NCI-H1417 treated with DMSO at 0.1 percent for 48 hours (cell line): ENCODE results near the gene NAP1L1.

Experiments used
- DNase-seq: peaks from one replicate; lab custom pipeline; 2025; lab: John Stamatoyannopoulos, UW

The NAP1L1 gene

GRCh38 chr12:76083904-76084862 is at the start of gene NAP1L1:
NAP1L1 (minus strand) TSS chr12:76084685; CDS start chr12:76074219, 10,466 bp downstream.
- DNase-seq: peak; percentile 96

DNA sequence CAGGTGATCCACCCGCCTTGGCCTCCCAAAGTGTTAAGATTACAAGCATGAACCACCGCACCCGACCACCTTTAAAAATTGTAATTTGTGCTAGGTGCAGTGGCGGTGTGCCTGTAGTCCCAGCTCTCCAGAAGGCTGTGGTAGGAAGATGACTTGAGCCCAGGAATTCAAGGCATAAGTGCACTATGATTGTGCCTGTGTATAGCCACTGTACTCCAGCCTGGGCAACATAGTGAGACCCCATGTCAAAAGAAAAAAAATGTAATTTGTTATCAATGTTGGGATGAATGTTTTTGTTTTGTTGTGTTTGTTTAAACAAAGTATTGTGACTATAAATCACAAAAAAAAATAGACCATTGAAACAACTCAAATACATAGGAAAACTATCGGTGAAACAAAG is 43.1 kb upstream of the NAP1L1 start:
- no peak for DNase-seq

GRCh38 chr12:76124456-76124855 is 40.0 kb upstream of the NAP1L1 start:
- no peak for DNase-seq

DNA sequence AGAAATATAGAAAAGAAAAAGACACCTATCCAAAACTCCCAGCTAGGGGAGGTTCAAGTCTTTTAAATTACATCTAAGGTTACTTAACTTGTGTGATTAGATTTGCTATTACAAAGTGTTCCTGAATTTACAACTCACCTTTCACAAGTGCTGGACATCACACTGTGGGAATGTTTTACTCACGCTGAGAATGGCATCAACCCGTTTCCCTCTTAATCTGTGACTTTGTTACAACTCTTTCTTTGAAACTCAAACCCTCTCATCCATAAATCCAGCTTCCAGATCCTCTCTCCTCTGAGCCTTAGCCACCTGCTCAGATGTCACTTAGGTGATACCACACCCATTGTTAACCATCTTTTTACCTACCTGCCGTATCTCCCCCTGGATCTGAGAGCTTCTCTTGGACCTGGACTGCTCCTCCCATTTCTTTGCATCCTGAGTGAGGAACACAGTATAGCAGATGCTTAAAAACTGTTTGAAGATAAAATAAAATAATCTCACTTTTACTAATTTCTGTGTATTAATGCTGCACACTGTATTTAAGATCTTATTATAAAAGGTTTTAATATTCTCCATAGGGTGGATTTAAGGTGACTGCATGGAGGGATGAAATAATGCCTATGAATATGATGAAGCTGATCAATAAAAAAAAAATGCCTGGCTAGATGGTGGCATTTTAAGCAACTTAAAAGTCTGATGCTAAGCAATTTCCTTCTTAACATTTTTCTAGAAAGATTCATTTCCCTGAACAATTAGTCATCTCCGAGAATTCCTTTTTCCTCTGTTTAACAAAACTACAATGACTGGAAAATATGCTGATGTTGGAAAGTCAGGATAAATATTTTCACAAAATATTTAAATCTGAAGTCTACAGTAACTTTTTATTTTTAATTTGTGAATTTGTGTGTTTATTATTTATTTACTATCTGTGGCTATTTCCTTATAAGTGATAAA is 39.1 kb upstream of the NAP1L1 start:
- DNase-seq: no peak

GRCh38 chr12:76119887-76120286 is 35.4 kb upstream of the NAP1L1 start:
- no peak for DNase-seq

- no peak for DNase-seq
Observed at GRCh38 chr12:76117751-76118150, 33.3 kb upstream of the NAP1L1 start.

GRCh38 chr12:76117067-76117691 is 32.7 kb upstream of the NAP1L1 start:
- DNase-seq: no peak

DNA sequence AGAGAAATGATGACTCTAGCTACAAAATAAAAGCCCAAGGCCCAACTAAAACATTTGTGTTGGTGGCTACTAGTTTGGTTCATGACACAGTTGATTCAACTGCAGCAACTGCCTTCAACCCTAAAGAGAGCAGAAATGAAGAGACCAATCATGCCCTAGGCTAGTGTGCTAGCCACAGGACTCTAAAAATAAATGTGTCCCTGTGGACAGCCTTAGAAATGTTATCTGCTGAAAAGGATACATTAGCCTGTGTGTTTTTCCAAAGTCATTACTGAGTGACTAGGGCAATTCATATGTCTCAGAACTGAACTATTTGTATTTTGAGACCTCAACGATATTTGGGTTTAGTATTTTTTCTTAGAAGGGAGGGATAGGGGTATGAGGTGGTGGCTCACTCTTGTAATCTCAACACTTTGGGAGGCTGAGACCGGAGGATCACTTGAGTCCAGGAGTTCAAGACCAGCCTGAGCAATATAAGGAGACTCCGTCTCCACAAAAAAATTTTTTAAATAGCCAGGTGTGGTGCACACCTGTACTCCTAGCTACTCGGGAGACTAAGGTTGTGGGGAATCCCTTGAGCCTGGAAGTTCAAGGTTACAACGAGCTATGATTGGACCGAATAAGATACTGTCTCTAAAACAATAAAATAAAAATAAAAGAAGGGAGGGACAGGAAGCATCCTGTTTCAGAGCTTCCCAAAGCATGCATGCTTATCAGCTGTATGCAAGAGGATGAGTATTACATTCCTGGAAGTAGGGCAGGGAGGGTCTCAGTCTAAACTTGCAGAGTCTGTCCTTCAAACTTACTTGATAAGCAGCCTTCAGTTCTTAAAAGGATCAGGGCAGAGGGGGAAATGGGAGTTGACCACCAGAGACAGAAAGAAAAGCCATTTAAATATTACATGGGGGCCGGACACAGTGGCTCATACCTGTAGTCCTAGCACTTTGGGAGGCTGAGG is 29.6 kb upstream of the NAP1L1 start:
- no peak for DNase-seq

DNA sequence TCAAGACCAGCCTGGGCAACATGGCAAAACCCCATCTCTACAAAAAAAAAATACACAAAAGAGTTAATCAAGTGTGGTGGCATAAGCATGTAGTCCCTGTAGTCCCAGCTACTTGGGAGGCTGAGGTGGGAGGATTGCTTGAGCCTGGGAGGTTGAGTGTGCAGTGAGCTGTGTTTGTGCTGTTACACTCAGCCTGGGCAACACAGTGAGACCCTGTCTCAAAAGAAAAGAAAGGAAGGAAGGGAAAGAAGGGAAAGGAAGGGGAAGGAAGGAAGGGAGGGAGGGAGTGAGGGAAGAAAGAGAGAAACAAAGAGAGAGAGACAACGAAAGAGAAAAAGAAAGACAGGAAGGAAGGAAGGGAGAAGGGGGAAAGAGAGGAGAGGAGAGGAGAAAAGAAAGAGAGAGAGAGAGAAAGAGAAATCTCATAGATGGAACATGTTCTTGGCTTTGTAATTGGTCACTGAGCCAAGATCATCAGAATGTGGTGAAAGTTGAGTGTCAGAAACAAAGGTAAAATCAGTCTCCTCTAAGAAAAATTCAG is 26.8 kb upstream of the NAP1L1 start:
- no peak for DNase-seq

- no peak for DNase-seq
Observed at GRCh38 chr12:76109879-76110278, 25.4 kb upstream of the NAP1L1 start.

- DNase-seq: no peak
Observed at GRCh38 chr12:76108356-76108755, 23.9 kb upstream of the NAP1L1 start.

- DNase-seq: no peak
Observed at GRCh38 chr12:76106631-76107030, 22.1 kb upstream of the NAP1L1 start.

DNA sequence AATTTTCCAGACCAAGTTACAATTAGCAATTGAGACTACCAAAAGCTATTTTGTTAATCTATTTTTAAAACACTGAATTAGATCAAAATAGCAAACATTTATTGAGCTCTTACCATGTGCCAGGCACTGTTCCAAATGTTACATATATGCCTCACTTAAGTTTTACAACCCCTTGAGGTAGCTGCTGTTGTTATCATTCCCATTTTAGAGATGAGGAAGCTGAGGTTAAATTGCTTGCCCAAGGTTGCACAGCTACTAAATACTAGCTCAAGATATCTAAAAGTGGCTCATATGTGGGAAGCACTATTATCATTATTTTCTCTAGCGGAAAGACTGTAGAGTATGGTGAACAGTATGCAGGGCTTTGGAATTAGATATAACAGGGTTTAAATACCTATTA is 19.5 kb upstream of the NAP1L1 start:
- no peak for DNase-seq

DNA sequence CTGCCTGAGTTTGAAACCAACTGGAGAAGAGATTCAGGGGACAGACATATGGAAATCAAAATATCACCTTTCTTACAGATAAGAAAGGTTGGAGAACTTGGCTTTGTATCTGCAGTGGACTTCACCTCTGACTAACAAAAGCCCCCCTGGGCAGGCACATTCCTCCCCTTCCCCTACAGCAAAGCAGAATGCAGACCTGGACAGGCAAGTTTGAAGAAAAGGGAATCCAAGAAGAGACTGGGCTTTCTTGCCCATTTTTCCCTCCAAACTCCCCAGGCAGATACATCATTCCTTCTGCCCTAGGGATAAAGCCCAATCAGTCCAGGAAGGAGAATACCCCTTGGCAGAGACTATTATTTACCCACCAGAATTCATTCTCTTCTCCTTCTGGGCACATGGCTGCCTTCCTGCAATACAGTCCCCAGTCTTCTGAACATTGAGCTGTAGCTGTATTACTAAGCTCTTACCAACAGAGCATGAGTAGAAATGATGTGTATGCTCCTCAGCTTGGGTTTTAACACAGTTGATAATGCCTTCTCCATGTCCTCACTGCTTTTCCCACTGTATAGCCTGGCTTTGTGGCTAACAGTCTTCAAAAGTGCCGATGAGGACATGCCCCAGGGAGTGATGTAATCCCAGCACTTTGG is 17.4 kb upstream of the NAP1L1 start:
- DNase-seq: no peak

DNA sequence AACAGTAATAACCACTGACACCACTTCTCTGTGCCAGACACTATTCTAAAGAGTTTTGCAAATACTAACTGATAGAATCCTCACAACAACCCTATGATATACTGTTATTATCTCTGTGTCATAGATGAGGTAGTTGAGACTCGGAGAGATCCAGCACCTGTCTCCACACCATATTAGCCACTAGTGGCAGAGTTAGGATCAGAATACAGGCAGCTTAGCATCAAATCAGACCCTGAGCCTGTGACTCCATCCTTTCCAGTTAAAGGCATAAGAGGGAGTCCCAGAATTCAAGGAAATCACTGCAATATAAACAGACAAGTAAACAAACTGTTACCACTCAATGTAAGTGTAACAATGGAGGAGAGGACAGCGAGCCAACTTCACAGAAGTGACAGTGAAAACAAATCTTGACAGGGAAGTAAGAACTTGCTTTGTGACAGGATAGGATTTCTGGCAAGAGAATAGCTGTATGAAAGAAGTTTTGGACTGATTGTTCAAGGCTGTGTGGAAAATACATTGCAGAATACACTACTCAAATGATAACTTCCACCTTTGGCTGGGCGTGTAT is 11.7 kb upstream of the NAP1L1 start:
- no peak for DNase-seq

DNA sequence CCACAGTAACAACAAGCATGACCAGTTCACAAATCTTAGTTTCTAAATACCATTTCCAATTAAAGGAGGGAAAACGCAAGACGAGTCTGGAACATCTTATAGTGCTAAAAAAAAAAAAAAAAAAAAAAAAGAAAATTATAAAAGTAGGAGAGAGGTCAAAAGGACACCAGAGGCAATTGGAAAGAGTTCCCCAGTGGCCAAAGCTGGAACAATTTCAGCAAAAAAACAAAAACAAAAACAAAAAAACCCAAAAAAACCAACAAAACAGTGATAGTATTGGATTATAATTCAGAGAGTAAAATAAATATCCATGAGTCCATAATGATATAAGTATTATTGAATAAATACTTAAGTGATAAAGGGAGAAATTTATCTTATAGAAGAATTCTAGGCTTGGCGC is 10.3 kb upstream of the NAP1L1 start:
- DNase-seq: no peak

DNA sequence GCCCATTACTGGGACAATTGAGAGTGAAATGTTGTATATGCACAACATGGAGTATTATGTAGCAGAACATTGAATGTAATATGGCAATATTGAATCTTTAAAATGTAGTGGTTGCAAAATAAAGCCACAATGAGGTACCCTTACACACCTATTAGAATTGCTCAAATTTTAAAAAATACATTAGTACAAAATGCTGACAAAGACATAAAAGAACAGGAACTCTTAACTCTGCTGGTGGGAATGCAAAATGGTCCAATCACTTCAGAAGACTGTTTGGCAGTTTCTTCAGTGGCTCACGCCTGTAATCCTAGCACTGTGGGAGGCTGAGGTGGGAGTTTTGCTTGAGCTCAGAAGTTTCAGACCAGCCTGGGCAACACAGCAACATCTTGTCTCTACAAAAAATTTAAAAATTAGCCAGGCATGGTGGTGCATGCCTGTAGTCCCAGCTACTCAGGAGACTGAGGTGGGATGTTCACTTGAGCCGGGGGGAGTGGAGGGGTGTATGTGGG is 6.8 kb upstream of the NAP1L1 start:
- DNase-seq: no peak

DNA sequence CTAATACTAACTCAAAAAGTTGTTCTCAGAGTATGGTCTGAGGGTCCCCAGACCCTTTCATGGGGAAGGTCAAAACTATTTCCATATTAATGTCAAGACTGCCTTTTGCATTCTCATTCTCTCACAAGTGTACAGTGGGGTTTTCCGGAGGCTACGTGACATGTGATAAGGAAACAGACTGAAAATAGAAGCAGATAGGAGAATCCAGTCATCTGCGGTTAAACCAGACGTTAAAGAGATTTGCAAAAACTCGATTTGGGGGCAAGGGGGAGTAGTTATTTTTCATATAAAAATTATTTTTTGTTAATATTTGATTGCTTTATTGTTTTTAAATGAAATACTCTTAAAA is 1.0 kb upstream of the NAP1L1 start:
- no peak for DNase-seq

GRCh38 chr12:76084863-76085519 is 506 bp upstream of the NAP1L1 start:
- DNase-seq: no peak
